ENCODE measurements around the gene RNF187.

RNF187 gene

GRCh38 chr1:228490120-228491078 is 3.2 kb downstream of the RNF187 start:
- Histone ChIP-seq H3K4me3 (ENCODE audit: severe bottlenecking) (no peak overlapping the region), H3K27ac (ENCODE audit: poor library complexity, severe bottlenecking) (no peak overlapping the region)
- no peak for DNase-seq (ENCODE audit: low spot score)

GRCh38 chr1:228493141-228494043 is 6.2 kb downstream of the RNF187 start:
- Histone ChIP-seq H3K36me3 (ENCODE audit: low read depth) (peaks cover 11% of the 10 kb centered on the region; the same call in 1 of the 2 replicates), H3K27me3 (ENCODE audit: insufficient read depth, poor library complexity, severe bottlenecking) (no peaks in the 10 kb centered on the region), H3K27ac (ENCODE audit: poor library complexity, severe bottlenecking) (no peak overlapping the region), H3K4me1 (ENCODE audit: insufficient read depth, poor library complexity, severe bottlenecking) (no peaks in the 10 kb centered on the region), H3K9me3 (ENCODE audit: severe bottlenecking) (no peaks in the 10 kb centered on the region), H3K4me3 (ENCODE audit: severe bottlenecking) (no peak overlapping the region)
- TF ChIP-seq, protein P1, sequence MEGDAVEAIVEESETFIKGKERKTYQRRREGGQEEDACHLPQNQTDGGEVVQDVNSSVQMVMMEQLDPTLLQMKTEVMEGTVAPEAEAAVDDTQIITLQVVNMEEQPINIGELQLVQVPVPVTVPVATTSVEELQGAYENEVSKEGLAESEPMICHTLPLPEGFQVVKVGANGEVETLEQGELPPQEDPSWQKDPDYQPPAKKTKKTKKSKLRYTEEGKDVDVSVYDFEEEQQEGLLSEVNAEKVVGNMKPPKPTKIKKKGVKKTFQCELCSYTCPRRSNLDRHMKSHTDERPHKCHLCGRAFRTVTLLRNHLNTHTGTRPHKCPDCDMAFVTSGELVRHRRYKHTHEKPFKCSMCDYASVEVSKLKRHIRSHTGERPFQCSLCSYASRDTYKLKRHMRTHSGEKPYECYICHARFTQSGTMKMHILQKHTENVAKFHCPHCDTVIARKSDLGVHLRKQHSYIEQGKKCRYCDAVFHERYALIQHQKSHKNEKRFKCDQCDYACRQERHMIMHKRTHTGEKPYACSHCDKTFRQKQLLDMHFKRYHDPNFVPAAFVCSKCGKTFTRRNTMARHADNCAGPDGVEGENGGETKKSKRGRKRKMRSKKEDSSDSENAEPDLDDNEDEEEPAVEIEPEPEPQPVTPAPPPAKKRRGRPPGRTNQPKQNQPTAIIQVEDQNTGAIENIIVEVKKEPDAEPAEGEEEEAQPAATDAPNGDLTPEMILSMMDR (IDR thresholded peaks at IDR 0.05; ENCODE audit: poor library complexity, severe bottlenecking): no peak
- DNase-seq (ENCODE audit: low spot score) (no peak), ATAC-seq (ENCODE audit: low read depth) (no peak)

More at GRCh38 chr1:228490120-228491078, 3.2 kb downstream of the RNF187 start:
- no peaks in the 10 kb centered on the region for H3K4me1 ChIP-seq (ENCODE audit: insufficient read depth, poor library complexity, severe bottlenecking)
- H3K36me3 ChIP-seq (ENCODE audit: low read depth): peaks cover 11% of the 10 kb centered on the region; the same call in 1 of the 2 replicates
- no peaks in the 10 kb centered on the region for H3K27me3 ChIP-seq (ENCODE audit: insufficient read depth, poor library complexity, severe bottlenecking)
- TF ChIP-seq, protein P1 (IDR thresholded peaks at IDR 0.05; ENCODE audit: poor library complexity, severe bottlenecking): no peak
- no peaks in the 10 kb centered on the region for H3K9me3 ChIP-seq (ENCODE audit: severe bottlenecking)
- no peak for ATAC-seq (ENCODE audit: low read depth)

DNA sequence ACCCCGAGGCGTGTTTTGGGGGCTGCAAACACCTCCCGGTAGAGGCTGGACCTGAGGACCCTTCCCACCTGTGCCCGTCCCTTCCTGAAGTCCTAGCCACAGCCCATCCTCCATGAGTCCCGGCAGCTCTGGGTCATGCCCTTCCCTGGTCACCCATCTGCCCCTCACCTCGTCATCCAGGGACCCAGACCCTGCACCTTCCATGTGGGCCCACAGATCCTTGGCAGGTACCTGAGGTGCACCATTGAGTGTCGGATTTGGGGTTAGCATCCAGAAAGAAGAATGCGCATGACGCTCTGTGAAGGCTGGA is 6.8 kb downstream of the RNF187 start:
- peaks cover 11% of the 10 kb centered on the region; the same call in 1 of the 2 replicates for H3K36me3 ChIP-seq (ENCODE audit: low read depth)

GRCh38 chr1:228494391-228494790 is 7.2 kb downstream of the RNF187 start:
- no peak for ATAC-seq (ENCODE audit: low read depth)
- H3K4me1 ChIP-seq (ENCODE audit: insufficient read depth, poor library complexity, severe bottlenecking): no peaks in the 10 kb centered on the region
- DNase-seq (ENCODE audit: low spot score): no peak
- no peak overlapping the region for H3K27ac ChIP-seq (ENCODE audit: poor library complexity, severe bottlenecking)
- peaks cover 11% of the 10 kb centered on the region; the same call in 1 of the 2 replicates for H3K36me3 ChIP-seq (ENCODE audit: low read depth)
- TF ChIP-seq, protein P1 (IDR thresholded peaks at IDR 0.05; ENCODE audit: poor library complexity, severe bottlenecking): no peak
- no peaks in the 10 kb centered on the region for H3K27me3 ChIP-seq (ENCODE audit: insufficient read depth, poor library complexity, severe bottlenecking)
- no peaks in the 10 kb centered on the region for H3K9me3 ChIP-seq (ENCODE audit: severe bottlenecking)
- no peak overlapping the region for H3K4me3 ChIP-seq (ENCODE audit: severe bottlenecking)

More for the DNA sequence above, 6.8 kb downstream of the RNF187 start:
- Histone ChIP-seq H3K9me3 (ENCODE audit: severe bottlenecking) (no peaks in the 10 kb centered on the region), H3K27me3 (ENCODE audit: insufficient read depth, poor library complexity, severe bottlenecking) (no peaks in the 10 kb centered on the region), H3K4me1 (ENCODE audit: insufficient read depth, poor library complexity, severe bottlenecking) (no peaks in the 10 kb centered on the region), H3K4me3 (ENCODE audit: severe bottlenecking) (no peak overlapping the region), H3K27ac (ENCODE audit: poor library complexity, severe bottlenecking) (no peak overlapping the region)
- no peak for ATAC-seq (ENCODE audit: low read depth)
- TF ChIP-seq, protein P1 (IDR thresholded peaks at IDR 0.05; ENCODE audit: poor library complexity, severe bottlenecking): no peak
- no peak for DNase-seq (ENCODE audit: low spot score)
